CD4-positive, CD25-positive, alpha-beta regulatory T cell (primary cell): ENCODE data around the gene ADSS2. TPM values are rescaled to one million over a fixed set of nuclear protein-coding genes. Genes with fewer than 3 reads are reported as not detected.
A peak's percentile ranks its signal among the peaks of the same experiment; 100 is the strongest.

Experiments used
- ATAC-seq, 2 donors: fragments of 150-1000 bp; cut with Tn5 transposase; one replicate each; pipeline ENCODE4 v1.10.0; 2021; ENCODE audit warnings: low read depth in 2 of 2, moderate number of reproducible peaks in 2 of 2, moderate library complexity in 1 of 2
- DNase-seq, 3 donors: peaks; one replicate each; pipeline versions ENCODE4 v3.0.0 to v3.0.0-alpha.2; 2012 to 2022; ENCODE audit warnings: mixed read lengths in 1 of 3
- H3K27ac ChIP-seq: one replicate; pipeline ENCODE4 v1.7.0; 2013; ENCODE audit warnings: mild to moderate bottlenecking, low read length; ENCODE audit not compliant: insufficient read depth, poor library complexity, severe bottlenecking
- H3K27me3 ChIP-seq: one replicate; pipeline ENCODE4 v1.7.0; 2013; ENCODE audit warnings: low read length; ENCODE audit not compliant: control insufficient read depth, insufficient read depth
- H3K36me3 ChIP-seq: one replicate; pipeline ENCODE4 v1.7.0; 2013; ENCODE audit warnings: mild to moderate bottlenecking, low read length, moderate library complexity; ENCODE audit not compliant: control insufficient read depth, insufficient read depth
- H3K4me1 ChIP-seq: 2 replicates; pipeline ENCODE4 v1.7.0; 2013; ENCODE audit warnings: mild to moderate bottlenecking, low read length; ENCODE audit not compliant: insufficient read depth, control insufficient read depth, poor library complexity, severe bottlenecking
- H3K4me3 ChIP-seq: one replicate; pipeline ENCODE4 v1.7.0; 2013; ENCODE audit warnings: low read depth, mild to moderate bottlenecking, low read length, moderate library complexity
- H3K9me3 ChIP-seq, 2 experiments: 1 replicate in 1 of 2; 2 replicates in 1 of 2; pipeline ENCODE4 v1.7.0; 2013; ENCODE audit warnings: low read length in 2 of 2, mild to moderate bottlenecking in 1 of 2, moderate library complexity in 1 of 2; ENCODE audit not compliant: control insufficient read depth in 2 of 2
- H3K27ac Mint-ChIP-seq, 3 donors: one replicate each; pipeline ENCODE4 v1.8.0; 2020 to 2022; ENCODE audit warnings: mild to moderate bottlenecking in 3 of 3, mixed read lengths in 3 of 3, moderate library complexity in 2 of 3
- H3K27me3 Mint-ChIP-seq: one replicate; pipeline ENCODE4 v1.8.0; 2022; ENCODE audit warnings: mild to moderate bottlenecking, mixed read lengths
- H3K36me3 Mint-ChIP-seq: one replicate; pipeline ENCODE4 v1.8.0; 2020; ENCODE audit warnings: mixed read lengths
- H3K4me1 Mint-ChIP-seq, 4 donors: one replicate each; pipeline ENCODE4 v1.8.0; 2020 to 2022; ENCODE audit warnings: mixed read lengths in 4 of 4, mild to moderate bottlenecking in 1 of 4
- H3K4me3 Mint-ChIP-seq, 4 donors: one replicate each; pipeline ENCODE4 v1.8.0; 2020 to 2022; ENCODE audit warnings: mild to moderate bottlenecking in 4 of 4, mixed read lengths in 4 of 4, moderate library complexity in 3 of 4
- H3K9me3 Mint-ChIP-seq, 7 donors: one replicate each; pipeline ENCODE4 v1.8.0; 2020 to 2022; ENCODE audit warnings: mixed read lengths in 7 of 7, mild to moderate bottlenecking in 3 of 7, moderate library complexity in 2 of 7
- polyA plus RNA-seq, 4 donors: library from polyadenylated mRNA; unstranded; fragments of 300-500 nt; fragmentation: Illumina TruSeq; gene quantifications; one replicate each; pipeline ENCODE4 v1.2.3, GENCODE V29; 2021
- total RNA-seq: library from RNA; stranded (reverse); gene quantifications from one replicate; pipeline ENCODE4 v1.2.3, GENCODE V29; 2022

Gene ADSS2
- total and polyA plus RNA-seq, 5 donors from 2014 or later, result 27.1 to 53.4 (median 28.5) TPM

GRCh38 chr1:244409701-244410100 is 42.0 kb downstream of the ADSS2 start:
- Mint-ChIP-seq H3K27ac (no peak overlapping the region), H3K4me3 (no peak overlapping the region), H3K9me3 (peaks cover 0 to 4% (median 3%) of the 10 kb centered on the region in 7 donors), H3K27me3 (no peaks in the 10 kb centered on the region), H3K36me3 (peaks cover 83% of the 10 kb centered on the region), H3K4me1 (peaks cover 0 to 6% (median 3%) of the 10 kb centered on the region in 4 donors)
- Histone ChIP-seq H3K27ac (no peak overlapping the region), H3K4me3 (no peak overlapping the region), H3K4me1 (no peaks in the 10 kb centered on the region), H3K27me3 (no peaks in the 10 kb centered on the region), H3K36me3 (peaks cover 95% of the 10 kb centered on the region), H3K9me3 (no peaks in the 10 kb centered on the region)
- ATAC-seq (no peak), DNase-seq (no peak)

- Histone ChIP-seq H3K4me3 (no peak overlapping the region), H3K9me3 (peaks cover 7 to 14% of the 10 kb centered on the region in 2 experiments), H3K27ac (no peak overlapping the region), H3K4me1 (no peaks in the 10 kb centered on the region), H3K27me3 (no peaks in the 10 kb centered on the region), H3K36me3 (peaks cover 92% of the 10 kb centered on the region)
- peaks cover 0 to 6% (median 3%) of the 10 kb centered on the region in 4 donors for H3K4me1 Mint-ChIP-seq
- ATAC-seq, result no peak
- DNase-seq, result no peak
- H3K36me3 Mint-ChIP-seq, result peaks cover 89% of the 10 kb centered on the region
- H3K4me3 Mint-ChIP-seq, result no peak overlapping the region
- H3K27me3 Mint-ChIP-seq, result no peaks in the 10 kb centered on the region
- H3K27ac Mint-ChIP-seq, result peak overlapping the region in 1 of 3 donors; percentile 22
- peaks cover 5 to 25% (median 11%) of the 10 kb centered on the region in 7 donors for H3K9me3 Mint-ChIP-seq
Observed at GRCh38 chr1:244406337-244406736, 45.4 kb downstream of the ADSS2 start.

- peaks cover 12 to 19% of the 10 kb centered on the region in 2 experiments for H3K9me3 ChIP-seq
- H3K4me1 ChIP-seq, result no peaks in the 10 kb centered on the region
- H3K27me3 ChIP-seq, result no peaks in the 10 kb centered on the region
- Mint-ChIP-seq H3K4me3 (no peak overlapping the region), H3K36me3 (peaks cover 89% of the 10 kb centered on the region), H3K27me3 (no peaks in the 10 kb centered on the region), H3K27ac (no peak overlapping the region), H3K9me3 (peaks cover 8 to 29% (median 13%) of the 10 kb centered on the region in 7 donors), H3K4me1 (peaks cover 0 to 5% (median 3%) of the 10 kb centered on the region in 4 donors)
- ATAC-seq (no peak), DNase-seq (no peak)
- H3K4me3 ChIP-seq, result no peak overlapping the region
- no peak overlapping the region for H3K27ac ChIP-seq
- peaks cover 89% of the 10 kb centered on the region for H3K36me3 ChIP-seq
Observed at GRCh38 chr1:244405856-244406255, 45.9 kb downstream of the ADSS2 start.

- H3K4me3 ChIP-seq, result no peak overlapping the region
- no peak overlapping the region for H3K27ac ChIP-seq
- peaks cover 13 to 19% of the 10 kb centered on the region in 2 experiments for H3K9me3 ChIP-seq
- H3K27me3 ChIP-seq, result no peaks in the 10 kb centered on the region
- peaks cover 66% of the 10 kb centered on the region for H3K36me3 ChIP-seq
- H3K4me1 Mint-ChIP-seq, result no peaks in the 10 kb centered on the region
- no peaks in the 10 kb centered on the region for H3K27me3 Mint-ChIP-seq
- no peak overlapping the region for H3K27ac Mint-ChIP-seq
- H3K4me3 Mint-ChIP-seq, result no peak overlapping the region
- peaks cover 73% of the 10 kb centered on the region for H3K36me3 Mint-ChIP-seq
- H3K4me1 ChIP-seq, result no peaks in the 10 kb centered on the region
- no peak for DNase-seq
- ATAC-seq, result no peak
- H3K9me3 Mint-ChIP-seq, result peaks cover 8 to 33% (median 13%) of the 10 kb centered on the region in 7 donors
Observed at GRCh38 chr1:244403431-244403830, 48.3 kb downstream of the ADSS2 start.

GRCh38 chr1:244400974-244401373 is 50.7 kb downstream of the ADSS2 start:
- no peaks in the 10 kb centered on the region for H3K27me3 ChIP-seq
- Mint-ChIP-seq H3K27ac (peak overlapping the region in 1 of 3 donors; percentile 58), H3K27me3 (no peaks in the 10 kb centered on the region), H3K9me3 (peaks cover 6 to 29% (median 10%) of the 10 kb centered on the region in 7 donors), H3K4me1 (peaks cover 0 to 10% (median 2%) of the 10 kb centered on the region in 4 donors), H3K36me3 (peaks cover 49% of the 10 kb centered on the region), H3K4me3 (no peak overlapping the region)
- no peak for ATAC-seq
- DNase-seq, result no peak
- H3K4me1 ChIP-seq, result no peaks in the 10 kb centered on the region
- peaks cover 13 to 19% of the 10 kb centered on the region in 2 experiments for H3K9me3 ChIP-seq
- peaks cover 42% of the 10 kb centered on the region for H3K36me3 ChIP-seq
- no peak overlapping the region for H3K27ac ChIP-seq
- H3K4me3 ChIP-seq, result no peak overlapping the region

- H3K36me3 ChIP-seq, result peaks cover 7% of the 10 kb centered on the region
- Mint-ChIP-seq H3K27me3 (no peaks in the 10 kb centered on the region), H3K36me3 (peaks cover 18% of the 10 kb centered on the region), H3K9me3 (peaks cover 4 to 16% (median 6%) of the 10 kb centered on the region in 7 donors), H3K27ac (peak overlapping the region in 2 of 3 donors; percentile 7 to 36), H3K4me3 (no peak overlapping the region), H3K4me1 (peaks cover 0 to 11% (median 2%) of the 10 kb centered on the region in 4 donors)
- ATAC-seq (no peak), DNase-seq (no peak)
- no peaks in the 10 kb centered on the region for H3K4me1 ChIP-seq
- no peak overlapping the region for H3K4me3 ChIP-seq
- H3K9me3 ChIP-seq, result peaks cover 9 to 10% of the 10 kb centered on the region in 2 experiments
- H3K27me3 ChIP-seq, result no peaks in the 10 kb centered on the region
- no peak overlapping the region for H3K27ac ChIP-seq
Observed at GRCh38 chr1:244397131-244397530, 54.6 kb downstream of the ADSS2 start.

- Mint-ChIP-seq H3K36me3 (peaks cover 6% of the 10 kb centered on the region), H3K27ac (no peak overlapping the region), H3K27me3 (no peaks in the 10 kb centered on the region), H3K9me3 (peaks cover 0 to 7% (median 1%) of the 10 kb centered on the region in 7 donors), H3K4me3 (no peak overlapping the region), H3K4me1 (peaks cover 0 to 11% (median 2%) of the 10 kb centered on the region in 4 donors)
- H3K9me3 ChIP-seq, result peaks cover under 1 to 2% of the 10 kb centered on the region in 2 experiments
- no peak overlapping the region for H3K27ac ChIP-seq
- H3K36me3 ChIP-seq, result no peaks in the 10 kb centered on the region
- DNase-seq, result no peak
- H3K4me1 ChIP-seq, result no peaks in the 10 kb centered on the region
- no peaks in the 10 kb centered on the region for H3K27me3 ChIP-seq
- H3K4me3 ChIP-seq, result no peak overlapping the region
- peak in 1 of 2 donors; percentile 38 for ATAC-seq
Observed at GRCh38 chr1:244395965-244396364, 55.7 kb downstream of the ADSS2 start.
